GM12801 (cell line): ENCODE data around the gene RHOC.

Source experiments
- CTCF ChIP-seq: IDR thresholded peaks from one replicate; pipeline ENCODE4 v1.5.1; 2011; ENCODE audit warnings: control low read depth; ENCODE audit not compliant: insufficient read length; ENCODE audit errors: extremely low read depth

The RHOC gene

GRCh38 chr1:112719706-112720105 lies 12.8 kb upstream of the RHOC start:
- no peak for TF ChIP-seq CTCF

GRCh38 chr1:112718691-112719418 lies 11.9 kb upstream of the RHOC start:
- no peak for TF ChIP-seq CTCF

GRCh38 chr1:112717263-112717873 lies 10.4 kb upstream of the RHOC start:
- no peak for TF ChIP-seq CTCF

- peak; percentile 77 for TF ChIP-seq CTCF
Measured at GRCh38 chr1:112716133-112716720, 9.3 kb upstream of the RHOC start.

GRCh38 chr1:112715264-112716053 lies 8.5 kb upstream of the RHOC start, which contains the start of gene PPM1J:
TSS of gene PPM1J (minus strand) at chr1:112715332. CDS start at chr1:112715301, 31 bp downstream.
- TF ChIP-seq CTCF = no peak

- no peak for TF ChIP-seq CTCF
Measured at GRCh38 chr1:112714313-112715263, 7.7 kb upstream of the RHOC start.
